Smooth muscle cell (in vitro differentiated cells): Measurements from ENCODE around the gene HOXA7. TPM values are rescaled to one million over a fixed set of nuclear protein-coding genes. Genes with fewer than 3 reads are reported as not detected.

Source experiments
- DNase-seq: peaks from one replicate; lab custom pipeline; 2025; ENCODE audit not compliant: unreplicated experiment; lab: John Stamatoyannopoulos, UW
- H2AFZ ChIP-seq: fragments of 200-600 bp; sonication (generic); 2 replicates; pipeline ENCODE4 v1.6.0; 2016; ENCODE audit warnings: antibody characterized with exemption, low read depth, mild to moderate bottlenecking
- H3F3A ChIP-seq: fragments of 200-600 bp; sonication (generic); 2 replicates; pipeline ENCODE4 v1.6.0; 2017; ENCODE audit warnings: antibody characterized with exemption, low read depth
- H3K27ac ChIP-seq: fragments of 200-600 bp; sonication (generic); 2 replicates; pipeline ENCODE4 v1.5.1; 2016; ENCODE audit warnings: low read depth, mild to moderate bottlenecking
- H3K27me3 ChIP-seq: fragments of 200-600 bp; sonication (generic); 2 replicates; pipeline ENCODE4 v1.6.1; 2016; ENCODE audit warnings: low read depth, mild to moderate bottlenecking
- H3K36me3 ChIP-seq: fragments of 200-600 bp; sonication (generic); 2 replicates; pipeline ENCODE4 v1.5.1; 2016; ENCODE audit warnings: low read depth
- H3K4me1 ChIP-seq: fragments of 200-600 bp; sonication (generic); 2 replicates; pipeline ENCODE4 v1.5.1; 2016; ENCODE audit warnings: low read depth
- H3K4me2 ChIP-seq: fragments of 200-600 bp; sonication (generic); 2 replicates; pipeline ENCODE4 v1.6.0; 2016; ENCODE audit warnings: mild to moderate bottlenecking
- H3K4me3 ChIP-seq: fragments of 200-600 bp; sonication (generic); 2 replicates; pipeline ENCODE4 v1.5.1; 2016; ENCODE audit warnings: mild to moderate bottlenecking
- H3K79me2 ChIP-seq: fragments of 200-600 bp; sonication (generic); 2 replicates; pipeline ENCODE4 v1.6.0; 2016; ENCODE audit warnings: low read depth, mild to moderate bottlenecking
- H3K9ac ChIP-seq: fragments of 200-600 bp; sonication (generic); 2 replicates; pipeline ENCODE4 v1.6.0; 2016; ENCODE audit warnings: low read depth
- H3K9me3 ChIP-seq: fragments of 200-600 bp; sonication (generic); replicated peaks from 2 replicates; pipeline ENCODE4 v1.5.1; 2016; ENCODE audit warnings: low read depth
- H4K20me1 ChIP-seq: fragments of 200-600 bp; sonication (generic); 2 replicates; pipeline ENCODE4 v1.6.0; 2016; ENCODE audit warnings: low read depth
- CTCF ChIP-seq: fragments of 200-600 bp; sonication (generic); IDR thresholded peaks from 2 replicates; pipeline ENCODE4 v1.5.1; 2017; ENCODE audit warnings: borderline replicate concordance, mild to moderate bottlenecking, antibody characterized with exemption; ENCODE audit not compliant: insufficient read depth, poor library complexity, severe bottlenecking
- WGBS: methylation state at CpG from one replicate; pipeline ENCODE4 v1.1.7; 2016; ENCODE audit warnings: low lambda C conversion rate; 5-methylcytosine and 5-hydroxymethylcytosine counted together
- polyA plus RNA-seq: library from polyadenylated mRNA; unstranded; fragments of >200 nt; fragmentation: Nextera tagmentation; extraction: Ambion mirVana; gene quantifications from 2 replicates; pipeline ENCODE4 v1.2.1, GENCODE V29; 2016
- total RNA-seq: library from RNA; depleted of rRNA; stranded (reverse); fragments of >200 nt; gene quantifications from 2 replicates; pipeline ENCODE4 v1.2.3, GENCODE V29; 2014

The HOXA7 gene
- total and polyA plus RNA-seq, 2 experiments from 2014 or later: 0.72 to 1.2 TPM

GRCh38 chr7:27197137-27198042 lies 40.9 kb upstream of the HOXA7 start:
- DNase-seq: no peak
- Histone ChIP-seq H3K4me2 (peak overlapping the region; percentile 89), H3K4me3 (peak overlapping the region; percentile 67), H3K27me3 (no peaks in the 10 kb centered on the region), H3K4me1 (no peaks in the 10 kb centered on the region), H3K9ac (peak overlapping the region; percentile 52), H4K20me1 (peaks cover 45% of the 10 kb centered on the region), H3K9me3 (no peaks in the 10 kb centered on the region), H3F3A (peaks cover 13% of the 10 kb centered on the region), H2AFZ (peak overlapping the region; percentile 44), H3K27ac (no peak overlapping the region), H3K79me2 (peaks cover 87% of the 10 kb centered on the region), H3K36me3 (no peaks in the 10 kb centered on the region)
- TF ChIP-seq CTCF: no peak
- 14% methylated on average over 18 of the region's 18 CpGs for WGBS

GRCh38 chr7:27196287-27196767 lies 39.9 kb upstream of the HOXA7 start:
- no peak for DNase-seq
- Histone ChIP-seq H3F3A (peaks cover 8% of the 10 kb centered on the region), H3K27ac (no peak overlapping the region), H3K36me3 (no peaks in the 10 kb centered on the region), H3K9me3 (no peaks in the 10 kb centered on the region), H4K20me1 (peaks cover 45% of the 10 kb centered on the region), H3K4me2 (peak overlapping the region; percentile 89), H2AFZ (no peak overlapping the region), H3K27me3 (no peaks in the 10 kb centered on the region), H3K9ac (no peak overlapping the region), H3K79me2 (peaks cover 87% of the 10 kb centered on the region), H3K4me1 (no peaks in the 10 kb centered on the region), H3K4me3 (peak overlapping the region; percentile 67)
- WGBS: 2% methylated on average over 6 of the region's 6 CpGs
- peak; percentile 88 for TF ChIP-seq CTCF

GRCh38 chr7:27194686-27195379 lies 38.4 kb upstream of the HOXA7 start:
- peaks cover 96% of the 10 kb centered on the region for H3K79me2 ChIP-seq
- peak overlapping the region; percentile 87 for H3K27ac ChIP-seq
- peaks cover 5% of the 10 kb centered on the region for H3F3A ChIP-seq
- no peaks in the 10 kb centered on the region for H3K27me3 ChIP-seq
- H3K36me3 ChIP-seq: no peaks in the 10 kb centered on the region
- 40% methylated on average over 9 of the region's 9 CpGs for WGBS
- H3K4me3 ChIP-seq: peak overlapping the region; percentile 67
- peaks cover 45% of the 10 kb centered on the region for H4K20me1 ChIP-seq
- H3K9me3 ChIP-seq: no peaks in the 10 kb centered on the region
- H3K4me2 ChIP-seq: peak overlapping the region; percentile 89
- no peak for TF ChIP-seq CTCF
- H3K4me1 ChIP-seq: no peaks in the 10 kb centered on the region
- H2AFZ ChIP-seq: peak overlapping the region; percentile 2
- peak overlapping the region; percentile 66 for H3K9ac ChIP-seq
- DNase-seq: no peak
